H7 (cell line): ENCODE results near the gene PRR19. TPM values are rescaled to one million over a fixed set of nuclear protein-coding genes. Genes with fewer than 3 reads are reported as not detected.

Experiments used
- DNase-seq: peaks from one replicate; pipeline ENCODE4 v3.0.0; 2012
- H3K27me3 ChIP-seq: 2 replicates; pipeline ENCODE4 v1.6.0; 2011; ENCODE audit warnings: mild to moderate bottlenecking, low read length; ENCODE audit not compliant: control insufficient read depth, insufficient read depth
- H3K36me3 ChIP-seq: replicated peaks from 2 replicates; pipeline ENCODE4 v1.5.1; 2011; ENCODE audit warnings: low read length; ENCODE audit not compliant: control insufficient read depth, insufficient read depth
- H3K4me3 ChIP-seq: 2 replicates; pipeline ENCODE4 v1.5.1; 2011; ENCODE audit warnings: low read depth, mild to moderate bottlenecking, control low read depth, low read length, moderate library complexity; ENCODE audit not compliant: insufficient read depth
- total RNA-seq: library from RNA; depleted of rRNA; stranded (reverse); fragments of >200 nt; shearing (Covaris generic); gene quantifications from 2 replicates; pipeline ENCODE4 v1.2.3, GENCODE V29; 2014

The PRR19 gene
- total RNA-seq, 1 experiment from 2014 or later, result 3.3 TPM

GRCh38 chr19:42268142-42268703, 33.7 kb upstream of the PRR19 start:
- DNase-seq, result peak; percentile 97
- Histone ChIP-seq H3K27me3 (no peaks in the 10 kb centered on the region), H3K4me3 (peak overlapping the region; percentile 66), H3K36me3 (no peaks in the 10 kb centered on the region)

- no peaks in the 10 kb centered on the region for H3K27me3 ChIP-seq
- peak; percentile 99 for DNase-seq
- H3K36me3 ChIP-seq, result no peaks in the 10 kb centered on the region; the same call in 1 of the 2 replicates
- peak within 1 kb of the TSS; percentile 66 for H3K4me3 ChIP-seq
Observed at GRCh38 chr19:42268704-42269477, 33.0 kb upstream of the PRR19 start, which contains the start of gene CIC. Gene CIC, plus strand, starts transcription at chr19:42269252. Its CDS starts 2,532 bp downstream, at chr19:42271784.

- no peaks in the 10 kb centered on the region for H3K27me3 ChIP-seq
- DNase-seq, result no peak
- no peaks in the 10 kb centered on the region; the same call in 1 of the 2 replicates for H3K36me3 ChIP-seq
- H3K4me3 ChIP-seq, result peak overlapping the region; percentile 33; the same call in 1 of the 2 replicates
Observed at GRCh38 chr19:42269478-42270345, 32.2 kb upstream of the PRR19 start.

- DNase-seq, result no peak
- no peak overlapping the region for H3K4me3 ChIP-seq
- H3K27me3 ChIP-seq, result no peaks in the 10 kb centered on the region
- H3K36me3 ChIP-seq, result no peaks in the 10 kb centered on the region; the same call in 1 of the 2 replicates
Observed at GRCh38 chr19:42270346-42271044, 31.4 kb upstream of the PRR19 start.

GRCh38 chr19:42271045-42271419, 30.9 kb upstream of the PRR19 start:
- H3K27me3 ChIP-seq, result no peaks in the 10 kb centered on the region
- no peak for DNase-seq
- no peak overlapping the region for H3K4me3 ChIP-seq
- H3K36me3 ChIP-seq, result no peaks in the 10 kb centered on the region; the same call in 1 of the 2 replicates

GRCh38 chr19:42271861-42272534, 29.9 kb upstream of the PRR19 start:
- no peaks in the 10 kb centered on the region for H3K27me3 ChIP-seq
- no peak for DNase-seq
- H3K4me3 ChIP-seq, result no peak overlapping the region
- H3K36me3 ChIP-seq, result no peaks in the 10 kb centered on the region; the same call in none of the 2 replicates

- H3K4me3 ChIP-seq, result no peak overlapping the region
- no peak for DNase-seq
- no peaks in the 10 kb centered on the region for H3K27me3 ChIP-seq
- H3K36me3 ChIP-seq, result no peaks in the 10 kb centered on the region; the same call in none of the 2 replicates
Observed at GRCh38 chr19:42272535-42272897, 29.4 kb upstream of the PRR19 start.

GRCh38 chr19:42272989-42273406, 28.9 kb upstream of the PRR19 start:
- no peak for DNase-seq
- H3K36me3 ChIP-seq, result no peaks in the 10 kb centered on the region; the same call in none of the 2 replicates
- H3K4me3 ChIP-seq, result no peak overlapping the region
- H3K27me3 ChIP-seq, result no peaks in the 10 kb centered on the region

- Histone ChIP-seq H3K4me3 (no peak overlapping the region), H3K36me3 (no peaks in the 10 kb centered on the region; the same call in none of the 2 replicates), H3K27me3 (no peaks in the 10 kb centered on the region)
- no peak for DNase-seq
Observed at GRCh38 chr19:42273407-42274064, 28.4 kb upstream of the PRR19 start.

GRCh38 chr19:42274065-42274682, 27.8 kb upstream of the PRR19 start:
- H3K36me3 ChIP-seq, result no peaks in the 10 kb centered on the region; the same call in none of the 2 replicates
- DNase-seq, result no peak

GRCh38 chr19:42275103-42275502, 26.8 kb upstream of the PRR19 start:
- H3K4me3 ChIP-seq, result no peak overlapping the region

More at GRCh38 chr19:42274065-42274682, 27.8 kb upstream of the PRR19 start:
- Histone ChIP-seq H3K4me3 (no peak overlapping the region), H3K27me3 (no peaks in the 10 kb centered on the region)

GRCh38 chr19:42275517-42275916, 26.4 kb upstream of the PRR19 start:
- no peak for DNase-seq
- Histone ChIP-seq H3K36me3 (no peaks in the 10 kb centered on the region; the same call in none of the 2 replicates), H3K4me3 (no peak overlapping the region), H3K27me3 (no peaks in the 10 kb centered on the region)

More at GRCh38 chr19:42275103-42275502, 26.8 kb upstream of the PRR19 start:
- no peaks in the 10 kb centered on the region; the same call in none of the 2 replicates for H3K36me3 ChIP-seq
- DNase-seq, result no peak
- no peaks in the 10 kb centered on the region for H3K27me3 ChIP-seq

- H3K27me3 ChIP-seq, result no peaks in the 10 kb centered on the region
Observed at GRCh38 chr19:42276284-42276683, 25.6 kb upstream of the PRR19 start.

More at GRCh38 chr19:42276284-42276683, 25.6 kb upstream of the PRR19 start:
- Histone ChIP-seq H3K36me3 (no peaks in the 10 kb centered on the region; the same call in none of the 2 replicates), H3K4me3 (no peak overlapping the region)
- no peak for DNase-seq
